A172 (cell line): ENCODE measurements around the gene SAMD3. TPM values are rescaled to one million over a fixed set of nuclear protein-coding genes. Genes with fewer than 3 reads are reported as not detected.
"Not testable (repeated sequence)": the region's sequence is repeated elsewhere in the genome, so short reads cannot be mapped to it uniquely, and the experiment has no call there.

Experiments
- DNase-seq: peaks from one replicate; pipeline ENCODE4 v3.0.0-alpha.2; 2015; ENCODE audit warnings: low spot score
- total RNA-seq: library from RNA; depleted of rRNA; stranded (reverse); fragments of >200 nt; shearing (Covaris generic); gene quantifications from 2 replicates; pipeline ENCODE4 v1.2.3, GENCODE V29; 2014; rRNA removed

SAMD3 gene
- total RNA-seq, 1 experiment from 2014 or later = 0.28 TPM

- DNase-seq = no peak
These were observed 92.9 kb downstream of the SAMD3 start for GRCh38 chr6:130129762-130130246.

GRCh38 chr6:130128326-130128725 is 94.4 kb downstream of the SAMD3 start:
- DNase-seq = no peak

- no peak for DNase-seq
These were observed 95.6 kb downstream of the SAMD3 start for GRCh38 chr6:130127195-130127594.

GRCh38 chr6:130122243-130122642 is 100.5 kb downstream of the SAMD3 start:
- no peak for DNase-seq

GRCh38 chr6:130120731-130121130 is 102.0 kb downstream of the SAMD3 start:
- no peak for DNase-seq

- no peak for DNase-seq
These were observed 103.5 kb downstream of the SAMD3 start for GRCh38 chr6:130119211-130119610.

- DNase-seq = no peak
These were observed 104.5 kb downstream of the SAMD3 start for GRCh38 chr6:130118236-130118635.

- not testable (repeated sequence) for DNase-seq
These were observed 105.5 kb downstream of the SAMD3 start for GRCh38 chr6:130117187-130117701.

GRCh38 chr6:130116273-130116672 is 106.5 kb downstream of the SAMD3 start:
- no peak for DNase-seq

- DNase-seq = no peak
These were observed 107.7 kb downstream of the SAMD3 start for GRCh38 chr6:130115036-130115435.

- no peak for DNase-seq
These were observed 109.5 kb downstream of the SAMD3 start for GRCh38 chr6:130113201-130113710.

- no peak for DNase-seq
These were observed 111.7 kb downstream of the SAMD3 start for GRCh38 chr6:130111031-130111430.

- DNase-seq = no peak
These were observed 115.0 kb downstream of the SAMD3 start for GRCh38 chr6:130107710-130108109.

- no peak for DNase-seq
These were observed 116.6 kb downstream of the SAMD3 start for GRCh38 chr6:130105996-130106704.

GRCh38 chr6:130099119-130099518 is 123.6 kb downstream of the SAMD3 start:
- no peak for DNase-seq

- DNase-seq = no peak
These were observed 124.4 kb downstream of the SAMD3 start for GRCh38 chr6:130098317-130098716.

Other genes starting within 250 kb of the SAMD3 start
- 5.4 and 7.6 TPM in 2 replicates for gene L3MBTL3, start 204.4 kb downstream of the SAMD3 start, total RNA-seq
- 21.9 and 23.4 TPM in 2 replicates for gene TMEM200A, start 143.1 kb upstream of the SAMD3 start, total RNA-seq